HEK293 (cell line): Measurements from ENCODE around the gene PLA2G4E.

ENCODE experiments used
- CTCF ChIA-PET: fragments of 350-600 bp; formaldehyde crosslinking; extraction: SDS; loops from one replicate; lab custom pipeline; 2021; ENCODE audit warnings: antibody characterized with exemption; lab: Yijun Ruan, JAX
- POLR2A ChIA-PET: fragments of 300-600 bp; formaldehyde crosslinking; extraction: SDS; loops from one replicate; lab custom pipeline; 2020; ENCODE audit warnings: antibody characterized with exemption, inconsistent platforms; lab: Yijun Ruan, JAX
- H3K27ac ChIP-seq: fragments of 200-500 bp; sonication (Bioruptor generic); 2 replicates; pipeline ENCODE4 v1.5.1; 2014; ENCODE audit warnings: low read depth, low read length, control low read depth, inconsistent platforms; ENCODE audit errors: extremely low read depth
- H3K36me3 ChIP-seq, 2 experiments: fragments of 200-500 bp in 1 of 2; sonication (Bioruptor generic) in 1 of 2; 1 replicate in 1 of 2; 2 replicates in 1 of 2; pipeline ENCODE4 v1.5.1; 2014 to 2017; ENCODE audit warnings: inconsistent platforms in 2 of 2, low read length in 2 of 2; ENCODE audit not compliant: control insufficient read depth in 2 of 2, insufficient read depth in 1 of 2
- H3K4me1 ChIP-seq: fragments of 200-500 bp; sonication (Bioruptor generic); 2 replicates; pipeline ENCODE4 v1.5.1; 2014; ENCODE audit warnings: mild to moderate bottlenecking, low read length, inconsistent platforms; ENCODE audit not compliant: control insufficient read depth, insufficient read depth
- H3K4me3 ChIP-seq: 2 replicates; pipeline ENCODE4 v1.5.1; 2011; ENCODE audit warnings: low read depth, mild to moderate bottlenecking, control low read depth, low read length, moderate library complexity
- H3K9me3 ChIP-seq: fragments of 200-500 bp; sonication (Bioruptor generic); 2 replicates; pipeline ENCODE4 v1.5.1; 2014; ENCODE audit warnings: low read depth, low read length, inconsistent platforms; ENCODE audit not compliant: control insufficient read depth, insufficient read depth
- FEZF1 ChIP-seq: fragments of 450-650 bp; formaldehyde crosslinking; IDR thresholded peaks from 2 replicates; pipeline ENCODE4 v1.5.1; 2016; ENCODE audit warnings: missing biosample characterization, missing genetic modification characterization
- GLI4 ChIP-seq: fragments of 450-650 bp; formaldehyde crosslinking; IDR thresholded peaks from 2 replicates; pipeline ENCODE4 v1.5.1; 2016; ENCODE audit warnings: missing biosample characterization, missing genetic modification characterization
- KLF16 ChIP-seq: fragments of 450-650 bp; formaldehyde crosslinking; IDR thresholded peaks from 2 replicates; pipeline ENCODE4 v1.5.1; 2017; ENCODE audit warnings: missing biosample characterization, missing genetic modification characterization
- MYNN ChIP-seq: fragments of 450-650 bp; formaldehyde crosslinking; IDR thresholded peaks from 2 replicates; pipeline ENCODE4 v1.5.1; 2016; ENCODE audit warnings: missing biosample characterization, missing genetic modification characterization, borderline replicate concordance
- PATZ1 ChIP-seq: fragments of 450-650 bp; formaldehyde crosslinking; IDR thresholded peaks from 2 replicates; pipeline ENCODE4 v1.5.1; 2016; ENCODE audit warnings: missing biosample characterization, missing genetic modification characterization
- SP2 ChIP-seq: fragments of 450-650 bp; formaldehyde crosslinking; IDR thresholded peaks from 2 replicates; pipeline ENCODE4 v1.5.1; 2016; ENCODE audit warnings: missing biosample characterization, missing genetic modification characterization
- ZBTB1 ChIP-seq: fragments of 450-650 bp; formaldehyde crosslinking; IDR thresholded peaks from 2 replicates; pipeline ENCODE4 v1.5.1; 2016; ENCODE audit warnings: missing biosample characterization, missing genetic modification characterization
- ZIC2 ChIP-seq: fragments of 450-650 bp; formaldehyde crosslinking; IDR thresholded peaks from 2 replicates; pipeline ENCODE4 v1.5.1; 2016; ENCODE audit warnings: missing biosample characterization, missing genetic modification characterization
- ZNF214 ChIP-seq: fragments of 450-650 bp; formaldehyde crosslinking; IDR thresholded peaks from 2 replicates; pipeline ENCODE4 v1.5.1; 2017; ENCODE audit warnings: missing biosample characterization, mild to moderate bottlenecking, missing genetic modification characterization, borderline replicate concordance
- ZNF280C ChIP-seq: fragments of 450-650 bp; formaldehyde crosslinking; IDR thresholded peaks from 2 replicates; pipeline ENCODE4 v1.5.1; 2016; ENCODE audit warnings: missing biosample characterization, missing genetic modification characterization
- ZNF335 ChIP-seq: fragments of 450-650 bp; formaldehyde crosslinking; conservative IDR thresholded peaks from 2 replicates; pipeline ENCODE4 v1.5.1; 2016; ENCODE audit warnings: missing biosample characterization, missing genetic modification characterization
- ZNF366 ChIP-seq: fragments of 450-650 bp; formaldehyde crosslinking; conservative IDR thresholded peaks from 2 replicates; pipeline ENCODE4 v1.5.1; 2016; ENCODE audit warnings: missing biosample characterization, missing genetic modification characterization
- ZNF416 ChIP-seq: fragments of 450-650 bp; formaldehyde crosslinking; IDR thresholded peaks from 2 replicates; pipeline ENCODE4 v1.5.1; 2016; ENCODE audit warnings: missing biosample characterization, missing genetic modification characterization
- ZNF433 ChIP-seq: fragments of 450-650 bp; formaldehyde crosslinking; IDR thresholded peaks from 2 replicates; pipeline ENCODE4 v1.5.1; 2016; ENCODE audit warnings: missing biosample characterization, missing genetic modification characterization, low read depth
- ZNF48 ChIP-seq: fragments of 450-650 bp; formaldehyde crosslinking; IDR thresholded peaks from 2 replicates; pipeline ENCODE4 v1.5.1; 2016; ENCODE audit warnings: missing biosample characterization, missing genetic modification characterization
- ZNF610 ChIP-seq: fragments of 450-650 bp; formaldehyde crosslinking; IDR thresholded peaks from 2 replicates; pipeline ENCODE4 v1.5.1; 2016; ENCODE audit warnings: missing biosample characterization, missing genetic modification characterization, borderline replicate concordance
- ZNF664 ChIP-seq: fragments of 450-650 bp; formaldehyde crosslinking; IDR thresholded peaks from 2 replicates; pipeline ENCODE4 v1.5.1; 2016; ENCODE audit warnings: missing biosample characterization, missing genetic modification characterization
- ZNF677 ChIP-seq: fragments of 450-650 bp; IDR thresholded peaks from 2 replicates; pipeline ENCODE4 v1.5.0; 2018; ENCODE audit warnings: missing biosample characterization, mild to moderate bottlenecking, missing genetic modification characterization, moderate library complexity
- ZNF747 ChIP-seq: fragments of 450-650 bp; formaldehyde crosslinking; IDR thresholded peaks from 2 replicates; pipeline ENCODE4 v1.5.1; 2016; ENCODE audit warnings: missing biosample characterization, missing genetic modification characterization
- ZNF768 ChIP-seq: fragments of 450-650 bp; formaldehyde crosslinking; IDR thresholded peaks from 2 replicates; pipeline ENCODE4 v1.5.1; 2018; ENCODE audit warnings: missing biosample characterization, mild to moderate bottlenecking, missing genetic modification characterization
- TF ChIP-seq, protein P1 (sequence below): fragments of 450-650 bp; formaldehyde crosslinking; IDR thresholded peaks from 2 replicates; pipeline ENCODE4 v1.5.1; 2016; ENCODE audit warnings: missing biosample characterization, missing genetic modification characterization
- TF ChIP-seq, protein P2 (sequence below): fragments of 450-650 bp; formaldehyde crosslinking; IDR thresholded peaks from 2 replicates; pipeline ENCODE4 v1.5.1; 2016; ENCODE audit warnings: missing biosample characterization, missing genetic modification characterization
- TF ChIP-seq, protein P3 (sequence below): fragments of 450-650 bp; formaldehyde crosslinking; IDR thresholded peaks from 2 replicates; pipeline ENCODE4 v1.5.1; 2017; ENCODE audit warnings: missing biosample characterization, missing genetic modification characterization

Gene PLA2G4E

GRCh38 chr15:42037656-42038055 lies 16.8 kb upstream of the PLA2G4E start:
- Histone ChIP-seq H3K27ac (no peak overlapping the region), H3K9me3 (no peaks in the 10 kb centered on the region), H3K4me3 (no peak overlapping the region), H3K36me3 (no peaks in the 10 kb centered on the region), H3K4me1 (no peaks in the 10 kb centered on the region)
- CTCF ChIA-PET = interaction anchor here (1.3 kb wide), 1 partner anchor 9 kb away, joined by 3 read pairs; no protein-coding TSS in a partner anchor
- POLR2A ChIA-PET = no interaction called here
- TF ChIP-seq ZNF433 (tag by site-specific recombination) (no peak), KLF16 (tag by site-specific recombination) (no peak), PATZ1 (no peak), ZNF664 (tag by site-specific recombination) (no peak), FEZF1 (tag by site-specific recombination) (no peak), MYNN (tag by site-specific recombination) (no peak), ZNF768 (tag by site-specific recombination) (no peak), ZNF280C (tag by site-specific recombination) (no peak), ZBTB1 (tag by site-specific recombination) (no peak)

DNA sequence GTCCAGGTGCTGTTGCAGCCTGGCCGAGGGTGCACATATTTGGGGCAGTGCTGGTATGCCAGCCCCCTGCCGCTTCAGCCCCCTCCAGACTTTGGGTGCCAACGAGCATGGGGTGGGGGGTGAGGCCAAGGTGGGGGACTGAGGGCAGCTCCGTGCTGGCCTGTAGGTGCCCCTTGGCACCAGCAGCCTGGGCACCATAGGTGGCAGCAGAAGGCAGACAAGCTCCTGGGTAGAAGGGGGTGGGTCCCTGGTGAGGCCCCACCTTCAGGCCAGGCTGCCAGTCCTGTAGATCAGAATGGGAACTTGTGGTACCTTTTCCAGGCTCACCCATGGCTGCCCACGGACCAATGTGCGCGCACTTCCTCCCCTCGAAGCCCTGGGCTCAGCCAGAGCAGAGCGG lies 16.1 kb upstream of the PLA2G4E start:
- TF ChIP-seq SP2 (tag by site-specific recombination) = no peak
- no peak for TF ChIP-seq ZNF366
- TF ChIP-seq ZNF48 = no peak
- TF ChIP-seq, protein P1, sequence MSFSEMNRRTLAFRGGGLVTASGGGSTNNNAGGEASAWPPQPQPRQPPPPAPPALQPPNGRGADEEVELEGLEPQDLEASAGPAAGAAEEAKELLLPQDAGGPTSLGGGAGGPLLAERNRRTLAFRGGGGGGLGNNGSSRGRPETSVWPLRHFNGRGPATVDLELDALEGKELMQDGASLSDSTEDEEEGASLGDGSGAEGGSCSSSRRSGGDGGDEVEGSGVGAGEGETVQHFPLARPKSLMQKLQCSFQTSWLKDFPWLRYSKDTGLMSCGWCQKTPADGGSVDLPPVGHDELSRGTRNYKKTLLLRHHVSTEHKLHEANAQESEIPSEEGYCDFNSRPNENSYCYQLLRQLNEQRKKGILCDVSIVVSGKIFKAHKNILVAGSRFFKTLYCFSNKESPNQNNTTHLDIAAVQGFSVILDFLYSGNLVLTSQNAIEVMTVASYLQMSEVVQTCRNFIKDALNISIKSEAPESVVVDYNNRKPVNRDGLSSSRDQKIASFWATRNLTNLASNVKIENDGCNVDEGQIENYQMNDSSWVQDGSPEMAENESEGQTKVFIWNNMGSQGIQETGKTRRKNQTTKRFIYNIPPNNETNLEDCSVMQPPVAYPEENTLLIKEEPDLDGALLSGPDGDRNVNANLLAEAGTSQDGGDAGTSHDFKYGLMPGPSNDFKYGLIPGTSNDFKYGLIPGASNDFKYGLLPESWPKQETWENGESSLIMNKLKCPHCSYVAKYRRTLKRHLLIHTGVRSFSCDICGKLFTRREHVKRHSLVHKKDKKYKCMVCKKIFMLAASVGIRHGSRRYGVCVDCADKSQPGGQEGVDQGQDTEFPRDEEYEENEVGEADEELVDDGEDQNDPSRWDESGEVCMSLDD (tag by site-specific recombination) = no peak
- no peak for TF ChIP-seq ZNF416 (tag by site-specific recombination)
- TF ChIP-seq ZIC2 (tag by site-specific recombination) = no peak
- TF ChIP-seq, protein P2, sequence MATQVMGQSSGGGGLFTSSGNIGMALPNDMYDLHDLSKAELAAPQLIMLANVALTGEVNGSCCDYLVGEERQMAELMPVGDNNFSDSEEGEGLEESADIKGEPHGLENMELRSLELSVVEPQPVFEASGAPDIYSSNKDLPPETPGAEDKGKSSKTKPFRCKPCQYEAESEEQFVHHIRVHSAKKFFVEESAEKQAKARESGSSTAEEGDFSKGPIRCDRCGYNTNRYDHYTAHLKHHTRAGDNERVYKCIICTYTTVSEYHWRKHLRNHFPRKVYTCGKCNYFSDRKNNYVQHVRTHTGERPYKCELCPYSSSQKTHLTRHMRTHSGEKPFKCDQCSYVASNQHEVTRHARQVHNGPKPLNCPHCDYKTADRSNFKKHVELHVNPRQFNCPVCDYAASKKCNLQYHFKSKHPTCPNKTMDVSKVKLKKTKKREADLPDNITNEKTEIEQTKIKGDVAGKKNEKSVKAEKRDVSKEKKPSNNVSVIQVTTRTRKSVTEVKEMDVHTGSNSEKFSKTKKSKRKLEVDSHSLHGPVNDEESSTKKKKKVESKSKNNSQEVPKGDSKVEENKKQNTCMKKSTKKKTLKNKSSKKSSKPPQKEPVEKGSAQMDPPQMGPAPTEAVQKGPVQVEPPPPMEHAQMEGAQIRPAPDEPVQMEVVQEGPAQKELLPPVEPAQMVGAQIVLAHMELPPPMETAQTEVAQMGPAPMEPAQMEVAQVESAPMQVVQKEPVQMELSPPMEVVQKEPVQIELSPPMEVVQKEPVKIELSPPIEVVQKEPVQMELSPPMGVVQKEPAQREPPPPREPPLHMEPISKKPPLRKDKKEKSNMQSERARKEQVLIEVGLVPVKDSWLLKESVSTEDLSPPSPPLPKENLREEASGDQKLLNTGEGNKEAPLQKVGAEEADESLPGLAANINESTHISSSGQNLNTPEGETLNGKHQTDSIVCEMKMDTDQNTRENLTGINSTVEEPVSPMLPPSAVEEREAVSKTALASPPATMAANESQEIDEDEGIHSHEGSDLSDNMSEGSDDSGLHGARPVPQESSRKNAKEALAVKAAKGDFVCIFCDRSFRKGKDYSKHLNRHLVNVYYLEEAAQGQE = no peak
- no peak for TF ChIP-seq GLI4 (tag by site-specific recombination)
- TF ChIP-seq ZNF747 = no peak
- TF ChIP-seq ZNF214 (tag by site-specific recombination) = no peak
- no peak for TF ChIP-seq ZNF677 (tag by site-specific recombination)
- TF ChIP-seq ZNF433 (tag by site-specific recombination) = no peak
- TF ChIP-seq, protein P3, sequence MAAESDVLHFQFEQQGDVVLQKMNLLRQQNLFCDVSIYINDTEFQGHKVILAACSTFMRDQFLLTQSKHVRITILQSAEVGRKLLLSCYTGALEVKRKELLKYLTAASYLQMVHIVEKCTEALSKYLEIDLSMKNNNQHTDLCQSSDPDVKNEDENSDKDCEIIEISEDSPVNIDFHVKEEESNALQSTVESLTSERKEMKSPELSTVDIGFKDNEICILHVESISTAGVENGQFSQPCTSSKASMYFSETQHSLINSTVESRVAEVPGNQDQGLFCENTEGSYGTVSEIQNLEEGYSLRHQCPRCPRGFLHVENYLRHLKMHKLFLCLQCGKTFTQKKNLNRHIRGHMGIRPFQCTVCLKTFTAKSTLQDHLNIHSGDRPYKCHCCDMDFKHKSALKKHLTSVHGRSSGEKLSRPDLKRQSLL = no peak
- no peak for TF ChIP-seq ZNF335 (tag by site-specific recombination)
- TF ChIP-seq ZNF610 (tag by site-specific recombination) = no peak
- TF ChIP-seq, all 188 proteins: peak for 0
- Histone ChIP-seq H3K36me3 (no peaks in the 10 kb centered on the region), H3K4me3 (no peak overlapping the region), H3K4me1 (no peaks in the 10 kb centered on the region), H3K27ac (no peak overlapping the region), H3K9me3 (no peaks in the 10 kb centered on the region)
- POLR2A ChIA-PET = no interaction called here
- CTCF ChIA-PET = interaction anchor here (1.3 kb wide), 1 partner anchor 10 kb away, joined by 3 read pairs; no protein-coding TSS in a partner anchor
